ENCODE measurements around the gene NXPH1. TPM values are rescaled to one million over a fixed set of nuclear protein-coding genes. Genes with fewer than 3 reads are reported as not detected.

NXPH1 gene
- total and polyA plus RNA-seq, 9 of the 15 experiments (the other 6 are each of a cell fraction or from before 2014, with no cell fraction given) = 0.16 TPM; not detected in 8

DNA sequence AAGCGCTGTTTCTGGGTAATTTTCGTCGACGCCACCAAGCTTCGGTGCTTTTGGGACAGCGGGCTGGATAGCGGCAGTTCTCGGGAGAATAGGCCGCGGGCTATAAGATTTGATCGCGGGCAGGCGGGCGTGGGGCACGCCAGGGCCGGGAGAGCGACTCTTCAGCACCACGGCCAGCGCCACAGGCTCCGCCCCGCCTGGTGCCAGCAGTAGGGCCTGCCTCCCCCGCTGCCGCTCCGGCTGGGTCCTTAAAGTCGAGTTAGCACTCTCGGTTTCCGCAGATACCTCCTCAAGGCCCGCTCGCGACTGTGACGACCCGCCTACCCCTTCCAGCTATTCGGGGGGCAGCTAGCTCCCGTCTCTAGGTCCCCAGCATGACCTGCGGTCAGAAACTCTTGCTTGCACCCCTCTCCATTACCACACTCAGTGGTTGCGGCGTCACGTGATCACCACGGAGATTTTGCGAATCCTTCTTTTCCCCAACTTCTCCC is 9.4 kb downstream of the NXPH1 start (continued):
- TF ChIP-seq MIER1 (IDR thresholded peaks at IDR 0.05; ENCODE audit: low read depth) = peak; percentile 88
- TF ChIP-seq SIN3B (IDR thresholded peaks at IDR 0.05; ENCODE audit: low read depth) = no peak
- TF ChIP-seq NFATC3 (IDR thresholded peaks at IDR 0.05) = no peak
- peak; percentile 53; the same call in 1 of the 2 replicates for TF ChIP-seq PRMT5 (CRISPR knock-in tag; IDR thresholded peaks at IDR 0.05)
- TF ChIP-seq, protein P1, sequence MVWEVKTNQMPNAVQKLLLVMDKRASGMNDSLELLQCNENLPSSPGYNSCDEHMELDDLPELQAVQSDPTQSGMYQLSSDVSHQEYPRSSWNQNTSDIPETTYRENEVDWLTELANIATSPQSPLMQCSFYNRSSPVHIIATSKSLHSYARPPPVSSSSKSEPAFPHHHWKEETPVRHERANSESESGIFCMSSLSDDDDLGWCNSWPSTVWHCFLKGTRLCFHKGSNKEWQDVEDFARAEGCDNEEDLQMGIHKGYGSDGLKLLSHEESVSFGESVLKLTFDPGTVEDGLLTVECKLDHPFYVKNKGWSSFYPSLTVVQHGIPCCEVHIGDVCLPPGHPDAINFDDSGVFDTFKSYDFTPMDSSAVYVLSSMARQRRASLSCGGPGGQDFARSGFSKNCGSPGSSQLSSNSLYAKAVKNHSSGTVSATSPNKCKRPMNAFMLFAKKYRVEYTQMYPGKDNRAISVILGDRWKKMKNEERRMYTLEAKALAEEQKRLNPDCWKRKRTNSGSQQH (CRISPR knock-in tag; IDR thresholded peaks at IDR 0.05) = no peak
- TF ChIP-seq, protein P2, sequence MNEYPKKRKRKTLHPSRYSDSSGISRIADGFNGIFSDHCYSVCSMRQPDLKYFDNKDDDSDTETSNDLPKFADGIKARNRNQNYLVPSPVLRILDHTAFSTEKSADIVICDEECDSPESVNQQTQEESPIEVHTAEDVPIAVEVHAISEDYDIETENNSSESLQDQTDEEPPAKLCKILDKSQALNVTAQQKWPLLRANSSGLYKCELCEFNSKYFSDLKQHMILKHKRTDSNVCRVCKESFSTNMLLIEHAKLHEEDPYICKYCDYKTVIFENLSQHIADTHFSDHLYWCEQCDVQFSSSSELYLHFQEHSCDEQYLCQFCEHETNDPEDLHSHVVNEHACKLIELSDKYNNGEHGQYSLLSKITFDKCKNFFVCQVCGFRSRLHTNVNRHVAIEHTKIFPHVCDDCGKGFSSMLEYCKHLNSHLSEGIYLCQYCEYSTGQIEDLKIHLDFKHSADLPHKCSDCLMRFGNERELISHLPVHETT (CRISPR knock-in tag; conservative IDR thresholded peaks at IDR 0.05 in 1 of 2, IDR thresholded peaks at IDR 0.05 in 1 of 2) = no peak
- no peak for TF ChIP-seq LEF1 (IDR thresholded peaks at IDR 0.05)
- TF ChIP-seq NR2C2 (CRISPR knock-in tag; IDR thresholded peaks at IDR 0.05) = no peak
- TF ChIP-seq NR2C2 (tag; IDR thresholded peaks at IDR 0.05) = no peak
- no peak for TF ChIP-seq GATA2 (CRISPR knock-in tag; IDR thresholded peaks at IDR 0.05)
- no peak for TF ChIP-seq KLF16 (IDR thresholded peaks at IDR 0.05)
- no peak for TF ChIP-seq TCF7 (IDR thresholded peaks at IDR 0.05; ENCODE audit: borderline replicate concordance)
- peak; percentile 63; the same call in 1 of the 2 replicates for TF ChIP-seq RAD51 (IDR thresholded peaks at IDR 0.05; ENCODE audit: borderline replicate concordance, low read depth)
- TF ChIP-seq, protein P3, sequence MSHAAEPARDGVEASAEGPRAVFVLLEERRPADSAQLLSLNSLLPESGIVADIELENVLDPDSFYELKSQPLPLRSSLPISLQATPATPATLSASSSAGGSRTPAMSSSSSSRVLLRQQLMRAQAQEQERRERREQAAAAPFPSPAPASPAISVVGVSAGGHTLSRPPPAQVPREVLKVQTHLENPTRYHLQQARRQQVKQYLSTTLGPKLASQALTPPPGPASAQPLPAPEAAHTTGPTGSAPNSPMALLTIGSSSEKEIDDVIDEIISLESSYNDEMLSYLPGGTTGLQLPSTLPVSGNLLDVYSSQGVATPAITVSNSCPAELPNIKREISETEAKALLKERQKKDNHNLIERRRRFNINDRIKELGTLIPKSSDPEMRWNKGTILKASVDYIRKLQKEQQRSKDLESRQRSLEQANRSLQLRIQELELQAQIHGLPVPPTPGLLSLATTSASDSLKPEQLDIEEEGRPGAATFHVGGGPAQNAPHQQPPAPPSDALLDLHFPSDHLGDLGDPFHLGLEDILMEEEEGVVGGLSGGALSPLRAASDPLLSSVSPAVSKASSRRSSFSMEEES (CRISPR knock-in tag; IDR thresholded peaks at IDR 0.05) = peak; percentile 77
- no peak for TF ChIP-seq MCM7 (IDR thresholded peaks at IDR 0.05)
- no peak for TF ChIP-seq ZBTB7A (IDR thresholded peaks at IDR 0.05; ENCODE audit: borderline replicate concordance, control insufficient read depth, low read depth, low read length)
- no peak for TF ChIP-seq TCFL5 (CRISPR knock-in tag; conservative IDR thresholded peaks at IDR 0.05)
- no peak for TF ChIP-seq NFIC (IDR thresholded peaks at IDR 0.05)
- TF ChIP-seq MYBL2 (IDR thresholded peaks at IDR 0.05; ENCODE audit: low read depth) = no peak
- no peak for TF ChIP-seq MYBL2 (CRISPR knock-in tag; IDR thresholded peaks at IDR 0.05; ENCODE audit: borderline replicate concordance)
- TF ChIP-seq, protein P4, sequence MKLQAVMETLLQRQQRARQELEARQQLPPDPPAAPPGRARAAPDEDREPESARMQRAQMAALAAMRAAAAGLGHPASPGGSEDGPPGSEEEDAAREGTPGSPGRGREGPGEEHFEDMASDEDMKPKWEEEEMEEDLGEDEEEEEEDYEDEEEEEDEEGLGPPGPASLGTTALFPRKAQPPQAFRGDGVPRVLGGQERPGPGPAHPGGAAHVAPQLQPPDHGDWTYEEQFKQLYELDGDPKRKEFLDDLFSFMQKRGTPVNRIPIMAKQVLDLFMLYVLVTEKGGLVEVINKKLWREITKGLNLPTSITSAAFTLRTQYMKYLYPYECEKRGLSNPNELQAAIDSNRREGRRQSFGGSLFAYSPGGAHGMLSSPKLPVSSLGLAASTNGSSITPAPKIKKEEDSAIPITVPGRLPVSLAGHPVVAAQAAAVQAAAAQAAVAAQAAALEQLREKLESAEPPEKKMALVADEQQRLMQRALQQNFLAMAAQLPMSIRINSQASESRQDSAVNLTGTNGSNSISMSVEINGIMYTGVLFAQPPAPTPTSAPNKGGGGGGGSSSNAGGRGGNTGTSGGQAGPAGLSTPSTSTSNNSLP (IDR thresholded peaks at IDR 0.05; ENCODE audit: borderline replicate concordance, low read depth, low read length) = no peak
- TF ChIP-seq, protein P5, sequence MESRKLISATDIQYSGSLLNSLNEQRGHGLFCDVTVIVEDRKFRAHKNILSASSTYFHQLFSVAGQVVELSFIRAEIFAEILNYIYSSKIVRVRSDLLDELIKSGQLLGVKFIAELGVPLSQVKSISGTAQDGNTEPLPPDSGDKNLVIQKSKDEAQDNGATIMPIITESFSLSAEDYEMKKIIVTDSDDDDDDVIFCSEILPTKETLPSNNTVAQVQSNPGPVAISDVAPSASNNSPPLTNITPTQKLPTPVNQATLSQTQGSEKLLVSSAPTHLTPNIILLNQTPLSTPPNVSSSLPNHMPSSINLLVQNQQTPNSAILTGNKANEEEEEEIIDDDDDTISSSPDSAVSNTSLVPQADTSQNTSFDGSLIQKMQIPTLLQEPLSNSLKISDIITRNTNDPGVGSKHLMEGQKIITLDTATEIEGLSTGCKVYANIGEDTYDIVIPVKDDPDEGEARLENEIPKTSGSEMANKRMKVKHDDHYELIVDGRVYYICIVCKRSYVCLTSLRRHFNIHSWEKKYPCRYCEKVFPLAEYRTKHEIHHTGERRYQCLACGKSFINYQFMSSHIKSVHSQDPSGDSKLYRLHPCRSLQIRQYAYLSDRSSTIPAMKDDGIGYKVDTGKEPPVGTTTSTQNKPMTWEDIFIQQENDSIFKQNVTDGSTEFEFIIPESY (CRISPR knock-in tag; IDR thresholded peaks at IDR 0.05) = peak; percentile 60
